ENCODE data around the gene WDR19.
"Not testable (repeated sequence)": the region's sequence is repeated elsewhere in the genome, so short reads cannot be mapped to it uniquely, and the experiment has no call there.

The WDR19 gene

DNA sequence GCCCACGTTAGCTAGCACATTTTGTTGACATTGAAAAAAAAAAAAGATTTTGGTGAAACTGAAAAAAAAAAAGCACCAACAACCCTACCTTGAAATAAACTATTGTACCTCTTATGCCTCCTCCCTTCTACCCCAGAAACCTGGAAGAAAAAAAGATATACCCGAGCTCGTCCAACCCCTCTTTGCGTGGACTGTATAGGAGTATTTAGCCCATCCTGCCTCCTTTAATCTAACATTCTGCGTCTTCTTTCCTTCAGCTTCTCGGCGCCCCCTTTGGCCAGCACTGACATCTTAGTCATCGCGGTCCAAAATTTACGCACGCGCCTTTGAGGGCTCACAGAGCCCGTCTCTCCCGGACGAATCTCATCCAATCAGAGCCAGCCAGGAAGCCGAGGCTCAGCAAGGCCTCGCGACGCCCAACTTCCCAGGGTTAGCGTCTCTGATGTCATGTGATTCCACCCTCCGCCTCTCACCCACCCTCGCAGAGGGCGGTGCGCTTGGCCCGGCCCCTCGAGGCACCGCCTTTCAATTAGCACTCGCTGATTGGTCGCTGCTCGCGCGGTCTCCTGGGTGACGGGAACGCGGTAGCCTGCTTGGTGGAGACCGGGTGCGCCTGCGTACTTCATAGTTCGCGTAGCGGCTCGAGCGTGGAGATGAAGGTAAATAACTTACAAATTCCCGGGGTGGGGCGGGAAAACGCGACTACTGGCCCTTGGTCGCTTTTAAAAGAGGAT is at the start of gene WDR19:
Gene WDR19 (plus strand): TSS at position 625 of the 734 bp plus-strand sequence. CDS start 29 bp downstream, at position 654.
- peak; percentile 93 to 95 (median 94) for DNase-seq (ENCODE audit: low read depth in 3 of 3, low spot score in 1 of 3)

DNA sequence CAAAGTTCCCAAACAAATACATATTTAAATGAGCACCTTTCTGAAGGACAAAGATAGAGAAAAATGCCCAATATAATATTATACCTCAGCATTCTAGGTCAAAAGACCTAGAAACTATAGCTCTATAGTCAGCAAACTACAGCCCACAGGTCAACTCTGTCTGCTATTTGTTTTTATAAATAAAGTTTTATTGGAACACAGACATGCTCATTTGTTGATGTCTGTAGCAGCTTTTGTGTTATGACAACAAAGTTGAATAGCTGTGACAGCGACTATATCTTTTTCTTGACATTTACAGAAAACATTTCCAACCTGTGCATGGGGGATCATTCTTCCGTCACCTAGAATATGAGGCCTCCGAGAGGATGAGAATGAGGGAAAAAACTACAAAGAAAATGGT is 48.7 kb upstream of the WDR19 start:
- DNase-seq (ENCODE audit: low read depth in 3 of 3, low spot score in 1 of 3) = no peak

DNA sequence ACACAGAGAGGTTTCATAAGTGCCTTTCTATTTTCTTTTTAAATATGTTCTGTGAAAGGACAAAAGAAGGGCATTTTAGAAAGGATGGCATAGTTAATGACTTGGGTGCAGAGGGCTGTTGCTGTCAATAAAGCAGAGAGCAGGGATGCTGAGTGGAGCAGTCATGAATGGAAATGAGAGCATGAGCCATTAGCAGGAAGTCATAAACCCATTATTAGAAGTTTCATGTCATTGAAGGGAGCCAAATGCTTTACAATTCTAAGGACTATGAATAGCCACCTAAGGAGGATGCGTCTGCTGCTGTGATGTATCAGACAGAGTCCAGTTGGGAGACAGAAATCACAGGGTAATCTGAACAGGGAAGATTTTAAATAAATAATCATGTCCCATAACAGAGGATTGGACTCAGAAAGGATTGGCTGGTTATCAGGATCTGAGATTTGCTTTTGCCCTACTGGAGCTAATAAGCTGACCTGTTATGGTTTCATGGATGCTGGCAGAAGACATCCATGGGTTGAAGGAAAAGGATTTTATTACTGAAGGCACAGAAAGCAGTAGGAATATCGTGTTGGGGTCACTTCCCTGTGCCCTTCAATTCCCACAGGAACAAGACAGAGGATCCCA is 47.5 kb upstream of the WDR19 start:
- no peak for DNase-seq (ENCODE audit: low read depth in 3 of 3, low spot score in 1 of 3)

DNA sequence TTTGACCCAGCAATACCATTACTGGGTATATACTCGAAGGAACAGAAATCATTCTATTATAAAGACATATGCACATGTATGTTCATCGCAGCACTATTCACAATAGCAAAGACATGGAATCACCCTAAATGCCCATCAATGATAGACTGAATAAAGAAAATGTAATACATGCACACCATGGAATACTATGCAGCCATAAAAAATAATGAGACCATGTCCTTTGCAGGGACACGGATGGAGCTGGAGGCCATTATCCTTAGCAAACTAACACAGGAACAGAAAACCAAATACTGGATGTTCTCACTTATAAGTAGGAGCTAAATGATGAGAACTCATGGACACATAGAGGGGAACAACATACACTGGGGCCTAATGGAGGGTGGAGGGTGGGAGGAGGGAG is 44.1 kb upstream of the WDR19 start:
- DNase-seq (ENCODE audit: low read depth in 3 of 3, low spot score in 1 of 3) = not testable (repeated sequence)

DNA sequence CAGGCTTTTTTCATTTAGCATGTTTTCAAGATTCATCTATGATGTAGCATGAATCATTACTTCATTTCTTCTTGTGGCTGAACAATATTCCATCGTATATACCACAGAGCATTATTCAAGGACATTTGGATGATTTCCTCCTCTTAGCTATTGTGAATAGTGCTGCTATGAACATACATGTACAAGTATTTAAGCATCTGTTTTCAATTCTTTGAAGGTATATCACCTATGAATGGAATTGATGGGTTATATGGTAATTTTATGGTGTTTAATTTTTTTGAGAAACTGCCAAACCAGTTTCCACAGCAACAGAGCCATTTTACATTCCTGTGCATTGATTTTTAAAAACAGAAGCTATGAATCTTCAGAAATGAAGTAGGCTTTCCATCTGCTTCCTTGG is 36.1 kb upstream of the WDR19 start:
- no peak for DNase-seq (ENCODE audit: low read depth in 3 of 3, low spot score in 1 of 3)

DNA sequence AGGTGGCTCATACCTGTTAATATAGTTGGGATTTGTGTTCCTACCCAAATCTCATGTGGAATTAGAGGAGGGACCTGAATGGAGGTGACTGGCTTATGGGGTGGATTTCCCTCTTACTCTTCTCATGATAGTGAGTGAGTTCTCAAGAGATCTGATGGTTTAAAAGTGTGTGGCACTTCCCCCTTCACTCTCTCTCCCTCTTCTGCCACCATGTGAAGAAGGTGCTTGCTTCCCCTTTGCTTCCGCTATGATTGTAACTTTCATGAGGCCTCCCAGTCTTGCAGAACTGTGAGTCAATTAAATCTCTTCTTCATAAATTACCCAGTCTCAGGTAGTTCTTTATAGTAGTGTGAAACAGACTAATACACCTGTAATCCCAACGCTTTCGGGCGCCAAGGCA is 28.3 kb upstream of the WDR19 start:
- DNase-seq (ENCODE audit: low read depth in 3 of 3, low spot score in 1 of 3) = no peak

DNA sequence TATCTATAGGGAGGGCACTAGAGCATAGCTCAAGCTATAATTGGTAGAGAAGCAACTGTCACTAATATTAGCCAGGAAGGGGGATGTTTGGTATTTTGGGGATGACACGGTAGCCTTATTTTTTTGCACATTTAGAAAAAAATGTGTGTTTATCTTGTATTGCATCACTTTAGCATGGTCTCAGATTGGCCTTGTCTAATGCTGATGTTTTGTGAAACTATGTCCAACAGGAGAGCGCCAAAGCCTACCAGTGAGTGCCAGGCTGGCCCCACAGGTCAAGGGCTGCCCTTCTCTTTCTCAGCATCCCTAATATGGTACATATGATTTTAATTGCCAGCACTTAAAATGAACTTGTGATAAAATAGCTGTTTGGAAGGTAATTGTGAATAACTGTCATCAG is 24.8 kb upstream of the WDR19 start:
- DNase-seq (ENCODE audit: low read depth in 3 of 3, low spot score in 1 of 3) = no peak

DNA sequence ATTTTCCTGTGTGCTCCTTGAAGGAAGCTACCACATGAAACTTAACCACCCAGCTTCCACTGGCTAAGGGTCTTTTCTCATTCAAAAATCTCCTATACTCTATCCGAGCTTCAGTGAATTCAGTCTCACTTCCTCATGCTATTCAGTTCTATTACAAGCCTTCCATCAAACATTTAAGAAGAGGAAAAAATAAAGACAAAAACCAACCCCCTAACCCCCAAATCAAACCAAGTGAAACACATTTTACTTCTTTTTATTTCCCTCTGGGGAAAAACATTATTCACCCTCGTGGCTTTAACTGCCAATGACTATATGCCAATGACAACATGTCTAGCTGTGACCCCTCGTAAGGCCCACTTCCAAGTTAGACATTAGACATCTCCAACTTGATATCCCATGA is 16.2 kb upstream of the WDR19 start:
- DNase-seq (ENCODE audit: low read depth in 3 of 3, low spot score in 1 of 3) = no peak

DNA sequence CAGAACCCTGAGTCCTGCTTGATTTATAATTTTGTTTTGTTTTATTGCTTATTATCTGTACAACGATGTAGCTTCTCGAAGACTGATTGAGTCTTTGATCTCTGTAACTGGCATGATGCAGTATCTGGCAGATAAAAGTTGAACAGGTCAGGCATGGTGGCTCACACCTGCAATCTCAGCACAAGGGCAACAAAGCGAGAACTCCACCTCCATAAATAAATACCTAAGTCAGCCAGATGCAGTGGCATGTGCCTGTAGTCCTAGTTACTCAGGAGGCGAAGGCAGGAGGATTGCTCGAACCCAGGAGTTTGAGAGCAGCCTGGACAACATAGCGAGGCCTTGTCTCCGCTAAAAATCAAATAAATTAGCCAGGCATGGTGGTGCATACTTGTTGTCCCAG is 15.7 kb upstream of the WDR19 start:
- no peak for DNase-seq (ENCODE audit: low read depth in 3 of 3, low spot score in 1 of 3)

DNA sequence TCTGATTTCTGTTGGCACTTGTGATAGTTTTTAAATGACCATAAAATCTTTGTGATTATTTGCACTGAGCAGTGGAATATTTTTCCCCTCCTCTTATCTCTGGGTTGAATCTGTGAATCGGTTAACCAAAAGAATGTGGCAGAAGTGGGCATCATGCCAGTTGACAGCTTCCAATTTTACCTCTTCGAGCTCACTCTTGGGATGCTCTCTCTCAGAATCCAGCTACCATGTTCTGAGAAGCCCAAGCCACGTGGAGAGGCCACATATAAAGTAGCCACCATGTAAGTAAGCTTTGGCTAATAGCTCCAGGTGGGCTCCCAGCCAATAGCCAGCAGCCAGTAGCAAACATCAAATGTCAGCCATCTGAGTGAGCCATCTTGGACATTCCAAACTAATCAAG is 12.9 kb upstream of the WDR19 start:
- no peak for DNase-seq (ENCODE audit: low read depth in 3 of 3, low spot score in 1 of 3)

DNA sequence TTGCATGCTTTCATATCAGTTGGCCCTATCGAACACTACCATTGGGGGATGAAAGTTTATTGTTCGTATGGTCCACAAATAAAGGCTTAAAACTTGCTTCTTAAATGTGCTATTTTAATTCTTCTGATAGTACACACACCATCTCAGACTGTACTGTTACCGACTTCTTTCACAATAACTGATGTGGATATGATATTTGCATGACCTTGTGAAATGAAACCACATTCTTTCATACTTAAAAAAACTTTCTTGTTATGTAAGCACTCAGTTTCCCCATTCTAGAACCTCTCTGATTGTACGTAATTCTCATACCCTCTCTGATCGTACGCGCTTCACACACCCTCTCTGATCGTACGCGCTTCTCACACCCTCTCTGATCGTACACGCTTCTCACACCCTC is 12.0 kb upstream of the WDR19 start:
- DNase-seq (ENCODE audit: low read depth in 3 of 3, low spot score in 1 of 3) = no peak

DNA sequence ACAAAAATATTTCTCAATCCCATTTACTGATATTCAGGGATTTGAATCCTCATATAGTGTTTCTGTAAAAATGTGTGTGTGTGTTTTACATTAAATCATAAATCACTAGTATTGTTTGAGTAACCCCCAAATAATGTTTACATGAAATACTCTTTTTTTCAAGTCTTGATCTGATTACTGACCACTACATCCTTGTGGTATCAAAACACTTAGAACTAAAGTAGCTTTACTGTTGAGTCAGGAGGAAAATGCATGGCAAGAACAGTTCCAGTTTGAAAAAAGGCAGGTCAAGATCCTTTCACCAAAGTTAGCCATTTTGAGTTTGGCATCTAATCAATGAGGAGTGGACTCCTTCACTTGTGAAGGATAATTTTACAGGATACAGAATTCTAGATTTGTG is 3.6 kb upstream of the WDR19 start:
- no peak for DNase-seq (ENCODE audit: low read depth in 3 of 3, low spot score in 1 of 3)

DNA sequence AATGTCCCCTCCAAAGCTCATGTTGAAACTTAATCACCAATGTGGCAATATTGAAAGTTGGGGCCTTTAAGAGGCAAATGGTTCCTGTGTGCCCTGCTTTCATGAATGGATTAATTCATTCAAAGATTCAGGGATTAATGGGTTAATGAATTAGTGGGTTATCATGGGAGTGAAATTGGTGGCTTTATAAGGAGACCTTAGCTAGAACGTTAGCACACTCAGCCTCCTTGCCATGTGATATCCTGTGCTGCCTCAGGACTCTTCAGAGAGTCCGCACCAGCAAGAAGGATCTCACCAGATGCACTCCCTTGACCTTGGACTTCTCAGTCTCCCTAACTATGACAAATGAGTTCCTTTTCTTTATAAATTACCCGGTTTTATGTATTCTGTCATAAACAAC is 2.6 kb upstream of the WDR19 start:
- no peak for DNase-seq (ENCODE audit: low read depth in 3 of 3, low spot score in 1 of 3)

DNA sequence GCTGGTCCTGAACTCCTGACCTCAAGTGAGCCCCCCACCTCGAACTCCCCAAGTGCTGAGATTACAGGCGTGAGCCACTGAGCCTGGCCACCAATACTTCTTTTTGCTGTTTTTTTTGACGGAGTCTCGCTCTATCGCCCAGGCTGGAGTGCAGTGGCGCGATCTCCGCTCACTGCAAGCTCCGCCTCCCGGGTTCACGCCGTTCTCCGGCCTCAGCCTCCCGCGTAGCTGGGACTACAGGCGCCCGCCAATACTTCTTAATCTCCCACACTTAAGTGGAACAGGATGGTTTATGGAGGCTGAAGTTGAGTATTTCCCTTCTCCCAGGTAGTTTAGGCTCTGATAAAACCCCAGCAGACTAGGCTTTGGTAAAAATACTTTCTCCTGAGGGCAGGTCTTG is 1.7 kb upstream of the WDR19 start:
- DNase-seq (ENCODE audit: low read depth in 3 of 3, low spot score in 1 of 3) = not testable (repeated sequence)

DNA sequence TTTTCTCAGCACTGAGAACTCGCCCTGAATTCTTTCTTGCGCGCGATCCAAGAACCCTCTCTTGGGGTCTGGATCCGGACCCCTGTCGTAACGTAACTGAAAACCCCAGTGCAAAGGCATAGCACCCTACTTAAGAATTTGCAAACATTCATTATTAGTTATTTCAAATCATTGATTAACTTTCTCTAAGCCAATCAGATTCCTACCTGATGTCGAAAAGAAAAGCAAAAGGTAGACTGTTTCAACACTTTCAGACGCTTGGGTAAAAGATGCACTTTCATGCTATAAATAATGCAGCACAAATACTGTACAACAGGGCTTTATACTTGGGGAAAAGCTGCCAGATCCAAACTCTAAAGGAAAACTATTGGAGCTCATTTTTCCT is 817 bp upstream of the WDR19 start:
- DNase-seq (ENCODE audit: low read depth in 3 of 3, low spot score in 1 of 3) = no peak

DNA sequence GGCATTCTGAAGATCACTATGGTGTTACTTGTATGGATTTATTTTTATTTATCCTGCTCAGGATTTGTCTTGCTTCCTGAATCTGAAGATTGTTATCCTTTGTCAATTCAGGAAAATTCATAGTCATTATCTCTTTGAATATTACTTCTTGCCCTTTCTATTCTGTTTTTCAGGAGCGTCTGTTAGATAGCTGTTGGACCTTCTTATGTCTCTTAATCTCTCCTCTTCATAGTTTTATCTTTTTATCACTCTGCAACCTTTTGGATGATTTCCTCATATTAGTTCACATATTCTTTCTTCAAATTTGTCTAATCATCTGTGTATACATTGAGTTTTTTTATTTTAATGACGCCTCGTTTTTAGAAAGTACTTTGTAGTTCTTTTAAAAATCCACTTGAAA is 19.6 kb downstream of the WDR19 start:
- no peak for DNase-seq (ENCODE audit: low read depth in 3 of 3, low spot score in 1 of 3)

DNA sequence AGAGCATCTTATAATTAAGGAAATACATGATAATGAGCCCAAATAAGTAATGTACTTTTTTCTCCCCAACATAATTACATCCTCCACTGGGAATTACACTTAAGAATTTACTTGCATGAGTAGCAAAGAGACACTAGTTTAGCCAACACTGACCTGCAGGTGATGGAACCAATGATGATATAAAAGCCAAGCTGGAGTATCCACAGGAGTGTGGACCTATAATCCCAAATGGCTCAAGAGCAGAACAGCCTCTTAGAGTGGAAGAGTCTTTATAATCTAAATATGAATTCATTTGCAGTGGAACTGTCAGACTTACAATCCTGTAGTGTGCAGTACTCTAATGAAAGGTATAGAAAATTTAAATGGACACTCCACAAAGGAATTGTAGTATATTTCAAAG is 22.2 kb downstream of the WDR19 start:
- DNase-seq (ENCODE audit: low read depth in 3 of 3, low spot score in 1 of 3) = no peak

DNA sequence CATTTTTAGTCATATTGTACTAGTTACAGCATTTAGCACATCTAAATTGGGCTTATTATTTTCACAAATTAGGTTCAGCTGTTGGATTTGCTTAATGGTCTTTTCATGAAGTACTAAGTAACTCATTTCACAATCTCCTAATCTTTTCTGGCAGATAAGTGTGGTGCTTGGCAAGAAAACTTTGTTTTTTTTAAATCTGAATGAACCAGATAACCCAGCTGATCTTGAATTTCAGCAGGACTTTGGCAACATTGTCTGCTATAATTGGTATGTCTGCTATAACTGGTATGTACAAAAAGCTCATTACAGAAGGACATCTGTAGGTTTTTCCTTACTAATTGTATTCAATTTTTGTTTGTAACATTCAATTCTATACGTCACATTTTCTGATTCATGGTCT is 22.7 kb downstream of the WDR19 start:
- DNase-seq (ENCODE audit: low read depth in 3 of 3, low spot score in 1 of 3) = no peak

DNA sequence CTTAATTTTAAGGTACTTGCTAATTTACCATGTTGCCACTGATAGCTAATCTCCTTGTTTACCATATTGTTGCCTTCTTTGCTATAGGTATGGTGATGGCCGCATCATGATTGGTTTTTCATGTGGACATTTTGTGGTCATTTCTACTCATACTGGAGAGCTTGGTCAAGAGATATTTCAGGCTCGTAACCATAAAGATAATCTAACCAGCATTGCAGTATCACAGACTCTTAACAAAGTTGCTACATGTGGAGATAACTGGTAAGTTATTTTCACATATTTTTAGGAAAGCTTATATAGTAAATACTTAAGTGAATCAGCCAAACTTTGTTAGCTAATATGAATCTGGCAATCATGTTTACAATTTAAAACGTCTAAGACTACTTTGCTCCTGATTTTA is 23.1 kb downstream of the WDR19 start:
- DNase-seq (ENCODE audit: low read depth in 3 of 3, low spot score in 1 of 3) = no peak

DNA sequence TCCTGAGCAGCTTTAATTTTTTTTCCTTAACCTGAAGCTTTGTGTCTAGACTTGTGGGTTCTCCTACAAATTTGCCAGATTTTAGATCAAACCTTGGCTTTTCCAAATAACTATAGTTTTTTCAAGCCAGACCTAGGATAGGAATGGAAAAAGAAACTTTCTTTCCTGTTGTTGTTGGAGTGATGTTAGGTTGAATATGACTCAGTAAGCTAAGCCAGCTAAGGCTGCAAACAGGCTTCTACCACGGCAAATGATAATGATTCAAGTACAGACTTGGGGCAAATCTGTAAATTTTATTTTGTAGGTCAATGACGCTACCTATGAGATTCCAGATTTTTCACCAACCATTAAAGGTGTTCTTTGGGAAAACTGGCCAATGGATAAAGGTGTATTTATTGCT is 45.6 kb downstream of the WDR19 start:
- DNase-seq (ENCODE audit: low read depth in 3 of 3, low spot score in 1 of 3) = no peak

DNA sequence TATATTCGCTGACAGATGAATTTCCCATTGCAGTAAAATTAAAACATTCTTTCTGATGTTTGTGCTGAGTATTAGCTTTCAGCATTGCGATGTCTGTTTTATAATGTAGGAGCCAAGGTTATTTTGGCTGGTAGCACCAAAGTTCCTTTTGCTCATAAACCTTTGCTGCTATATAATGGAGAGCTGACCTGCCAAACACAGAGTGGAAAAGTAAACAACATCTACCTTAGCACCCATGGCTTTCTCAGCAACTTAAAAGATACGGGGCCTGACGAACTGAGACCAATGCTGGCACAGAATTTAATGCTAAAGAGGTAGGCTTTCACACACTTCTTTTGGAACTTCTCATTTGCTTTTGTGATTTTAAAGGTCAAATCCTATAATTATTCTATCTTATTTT is 46.0 kb downstream of the WDR19 start:
- DNase-seq (ENCODE audit: low read depth in 3 of 3, low spot score in 1 of 3) = no peak

DNA sequence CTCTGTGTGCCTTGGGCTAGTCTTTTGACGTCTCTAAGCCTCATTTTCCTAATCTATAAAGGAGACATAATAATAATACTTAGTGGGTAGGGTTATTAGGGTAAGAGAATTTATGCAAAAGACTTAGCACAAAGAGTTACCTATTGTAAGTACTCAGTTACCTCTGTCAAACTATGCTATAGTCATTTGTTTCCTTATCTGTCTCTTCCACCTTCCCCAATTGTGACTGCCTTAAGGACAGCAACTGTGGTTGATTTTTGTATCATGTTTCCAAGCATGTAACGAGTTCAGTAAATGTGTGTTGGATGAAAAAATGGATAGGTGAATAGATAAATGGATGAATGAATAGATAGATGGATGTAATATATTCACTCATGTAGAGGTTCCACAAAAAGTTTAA is 48.1 kb downstream of the WDR19 start:
- DNase-seq (ENCODE audit: low read depth in 3 of 3, low spot score in 1 of 3) = no peak

DNA sequence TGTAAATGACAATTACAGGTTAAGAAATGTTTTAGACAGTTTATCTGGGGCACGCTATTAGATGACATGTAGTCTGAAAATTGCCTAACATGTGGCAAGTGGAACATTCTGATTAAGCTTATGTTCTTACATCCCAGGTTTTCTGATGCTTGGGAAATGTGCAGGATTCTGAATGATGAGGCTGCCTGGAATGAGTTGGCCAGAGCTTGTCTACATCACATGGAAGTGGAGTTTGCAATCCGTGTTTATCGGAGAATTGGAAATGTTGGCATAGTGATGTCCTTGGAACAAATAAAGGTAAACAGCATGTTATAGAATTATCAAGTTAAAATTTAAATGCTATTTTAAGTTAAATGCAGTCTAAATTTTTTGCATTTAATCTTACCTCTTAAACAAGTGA is 49.3 kb downstream of the WDR19 start:
- no peak for DNase-seq (ENCODE audit: low read depth in 3 of 3, low spot score in 1 of 3)

All from stimulated activated CD4-positive, alpha-beta T cell treated with anti-CD3 and anti-CD28 coated beads, TNF-alpha, amount 100 ng/mL, for 1 hour (primary cell).